ENCODE data around the gene CNPPD1.

Gene CNPPD1

DNA sequence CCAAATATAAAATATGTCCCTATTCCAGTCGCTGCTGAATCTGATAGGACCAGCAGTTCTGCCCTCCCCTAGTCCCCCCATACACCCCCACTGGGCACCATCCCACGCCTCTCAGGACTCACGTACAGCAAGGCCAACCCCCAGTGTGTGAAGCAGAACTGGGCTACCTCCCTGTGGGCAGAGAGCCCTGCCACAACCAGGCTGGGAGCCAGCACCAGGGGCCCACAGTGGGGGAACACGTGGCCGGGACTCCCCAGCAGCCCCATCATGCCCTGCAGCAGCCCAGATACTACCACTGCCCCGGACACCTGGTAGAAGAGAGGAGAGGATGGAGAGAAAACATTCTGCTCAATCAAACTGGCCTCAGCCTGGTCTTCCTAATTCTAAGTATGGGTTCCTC is 8.2 kb downstream of the CNPPD1 start:
- DNase-seq (ENCODE audit: low spot score), result no peak
- in situ Hi-C loops (cut with MboI; ENCODE audit: low pct_unique_long_range_greater_than_20kb, low sequenced_read_pairs, unreplicated experiment), result no loop called here
- no peak for TF ChIP-seq CTCF (IDR thresholded peaks at IDR 0.05; ENCODE audit: extremely low read depth, insufficient read depth, missing control alignments)

DNA sequence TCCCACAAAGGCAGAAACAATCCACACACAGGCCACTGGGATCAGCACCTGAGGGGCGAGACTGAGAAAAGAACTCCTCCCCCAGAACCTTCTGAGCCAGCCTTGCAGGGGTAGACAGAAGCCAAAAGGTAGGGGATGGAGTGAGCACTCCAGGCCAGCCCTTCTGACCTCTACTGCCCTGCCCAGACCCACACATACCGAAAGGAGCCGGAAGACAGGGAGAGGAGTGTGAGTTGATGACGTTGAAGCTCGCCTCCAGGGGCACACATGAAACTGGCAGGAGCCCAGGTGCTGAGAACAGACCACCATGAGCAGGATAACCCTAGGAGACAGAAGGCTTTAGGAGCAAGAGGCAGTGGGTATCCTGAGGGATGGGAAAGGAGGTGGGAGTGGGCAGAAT is 8.7 kb downstream of the CNPPD1 start:
- DNase-seq (ENCODE audit: low spot score), result no peak
- no peak for TF ChIP-seq CTCF (IDR thresholded peaks at IDR 0.05; ENCODE audit: extremely low read depth, insufficient read depth, missing control alignments)
- in situ Hi-C loops (cut with MboI; ENCODE audit: low pct_unique_long_range_greater_than_20kb, low sequenced_read_pairs, unreplicated experiment), result no loop called here

DNA sequence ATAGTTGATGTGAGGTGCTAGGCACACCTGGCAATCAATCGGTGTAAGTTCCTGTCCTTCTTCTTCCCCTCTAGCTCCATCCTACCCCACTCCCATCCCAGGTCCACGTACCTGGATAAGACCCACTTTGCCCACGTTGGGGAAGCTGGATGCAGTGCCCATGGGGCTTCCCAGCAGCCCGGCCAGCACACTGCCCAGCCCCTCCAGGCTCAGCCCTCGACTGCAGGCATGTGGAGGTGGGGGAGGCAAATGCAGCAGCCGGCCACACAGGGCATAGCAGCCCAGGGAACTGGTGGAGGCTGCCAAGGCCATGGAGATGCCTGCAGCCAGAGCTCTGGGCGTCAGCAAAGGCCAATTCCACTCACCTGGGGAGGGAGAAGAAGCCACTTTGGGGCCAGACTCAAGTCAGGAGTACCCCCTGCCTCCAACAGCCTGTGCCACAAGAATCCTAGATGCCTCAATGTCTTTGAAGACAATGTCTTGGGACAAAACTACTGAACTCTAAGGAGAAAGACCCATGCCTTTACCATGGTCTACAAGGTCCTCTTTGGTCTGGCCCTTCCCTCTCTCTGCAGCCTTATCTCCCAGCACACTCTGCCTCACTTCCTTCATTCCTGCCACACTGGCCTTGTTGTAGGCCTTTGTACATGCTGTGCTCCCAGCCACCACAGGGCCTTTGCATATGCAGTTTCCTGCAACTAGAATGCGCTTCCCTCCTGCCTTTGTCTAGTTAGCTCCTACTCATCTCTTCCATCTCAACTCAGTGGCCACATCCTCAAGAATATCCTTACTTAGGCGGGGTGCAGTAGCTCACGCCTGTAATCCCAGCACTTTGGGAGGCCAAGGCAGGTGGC is 11.4 kb downstream of the CNPPD1 start:
- in situ Hi-C loops (cut with MboI; ENCODE audit: low pct_unique_long_range_greater_than_20kb, low sequenced_read_pairs, unreplicated experiment), result no loop called here
- no peak for DNase-seq (ENCODE audit: low spot score)
- TF ChIP-seq CTCF (IDR thresholded peaks at IDR 0.05; ENCODE audit: extremely low read depth, insufficient read depth, missing control alignments), result no peak

GRCh38 chr2:219163156-219163555 is 13.6 kb downstream of the CNPPD1 start:
- TF ChIP-seq CTCF (IDR thresholded peaks at IDR 0.05; ENCODE audit: extremely low read depth, insufficient read depth, missing control alignments), result no peak
- in situ Hi-C loops (cut with MboI; ENCODE audit: low pct_unique_long_range_greater_than_20kb, low sequenced_read_pairs, unreplicated experiment), result no loop called here
- no peak for DNase-seq (ENCODE audit: low spot score)

DNA sequence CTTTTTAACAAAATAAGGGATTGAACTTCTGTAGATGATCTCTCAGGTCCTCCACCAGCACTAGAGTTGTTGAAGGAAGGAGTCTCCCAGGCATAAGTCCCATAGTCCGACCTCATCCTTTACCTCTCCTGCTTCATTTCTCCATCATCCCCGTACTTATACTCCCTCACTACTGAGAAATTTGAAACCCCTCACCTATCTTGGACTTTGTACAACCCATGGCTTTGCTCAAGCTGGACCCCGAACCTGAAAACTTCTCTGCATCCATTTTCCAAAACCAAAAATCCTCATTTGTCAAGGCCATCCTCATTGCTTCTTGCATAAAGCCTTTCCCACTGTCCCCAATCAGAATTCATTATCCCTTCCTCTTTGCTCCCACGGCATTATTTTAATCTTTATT is 15.6 kb downstream of the CNPPD1 start:
- TF ChIP-seq CTCF (IDR thresholded peaks at IDR 0.05; ENCODE audit: extremely low read depth, insufficient read depth, missing control alignments), result no peak
- in situ Hi-C loops (cut with MboI; ENCODE audit: low pct_unique_long_range_greater_than_20kb, low sequenced_read_pairs, unreplicated experiment), result no loop called here
- DNase-seq (ENCODE audit: low spot score), result no peak

- peak; percentile 96 for TF ChIP-seq CTCF (IDR thresholded peaks at IDR 0.05; ENCODE audit: extremely low read depth, insufficient read depth, missing control alignments)
- DNase-seq (ENCODE audit: low spot score), result peak; percentile 96
- in situ Hi-C loops (cut with MboI; ENCODE audit: low pct_unique_long_range_greater_than_20kb, low sequenced_read_pairs, unreplicated experiment), result no loop called here
Measured at GRCh38 chr2:219160186-219161017, 16.3 kb downstream of the CNPPD1 start, which contains the start of gene NHEJ1. Gene NHEJ1, minus strand, starts transcription at chr2:219160815. Its CDS starts 2,453 bp downstream, at chr2:219158362.
